Ishikawa (cell line): Measurements from ENCODE around the gene FCHO1.

ENCODE experiments used
- EGR1 ChIP-seq: IDR thresholded peaks from 2 replicates; pipeline ENCODE4 v1.6.1; 2012
- TAF1 ChIP-seq: IDR thresholded peaks from 2 replicates; pipeline ENCODE4 v1.6.1; 2012; ENCODE audit warnings: low read depth, mild to moderate bottlenecking
- TCF12 ChIP-seq: IDR thresholded peaks from 2 replicates; pipeline ENCODE4 v1.6.1; 2012; ENCODE audit warnings: low read depth

GRCh38 chr19:17772172-17772571 is 20.9 kb downstream of the FCHO1 start:
- TF ChIP-seq TCF12, result no peak
- no peak for TF ChIP-seq EGR1
- TF ChIP-seq TAF1, result no peak
